Activated naive CD4-positive, alpha-beta T cell treated with anti-CD3 and anti-CD28 coated beads for 36 hours (primary cell): ENCODE data around the gene RAD51AP2. TPM values are rescaled to one million over a fixed set of nuclear protein-coding genes. Genes with fewer than 3 reads are reported as not detected.

ENCODE experiments used
- CTCF ChIA-PET: fragments of 350-600 bp; sonication (Branson Sonifier 250); formaldehyde crosslinking; loops from one replicate; lab custom pipeline; 2021; ENCODE audit warnings: antibody characterized with exemption; lab: Charles Lee
- DNase-seq: peaks from one replicate; pipeline ENCODE4 v3.0.0-alpha.2; 2020
- H3K27ac Mint-ChIP-seq: one replicate; pipeline ENCODE4 v1.8.0; 2021; ENCODE audit warnings: mild to moderate bottlenecking, mixed read lengths
- H3K27me3 Mint-ChIP-seq: one replicate; pipeline ENCODE4 v1.8.0; 2021; ENCODE audit warnings: low read depth, mixed read lengths
- H3K36me3 Mint-ChIP-seq: one replicate; pipeline ENCODE4 v1.8.0; 2021; ENCODE audit warnings: low read depth, mixed read lengths
- H3K4me1 Mint-ChIP-seq: one replicate; pipeline ENCODE4 v1.8.0; 2021; ENCODE audit warnings: low read depth, mixed read lengths
- H3K4me3 Mint-ChIP-seq: one replicate; pipeline ENCODE4 v1.8.0; 2021; ENCODE audit warnings: mild to moderate bottlenecking, moderate library complexity, mixed read lengths
- H3K9me3 Mint-ChIP-seq: one replicate; pipeline ENCODE4 v1.8.0; 2021; ENCODE audit warnings: mixed read lengths
- intact Hi-C: fragments of 100-400 bp; cut with micrococcal nuclease; formaldehyde crosslinking; loops from one replicate; pipeline ENCODE4 v1.15.1; 2023
- total RNA-seq, 2 experiments: library from RNA; stranded (reverse); gene quantifications; one replicate each; pipeline ENCODE4 v1.2.3, GENCODE V29; 2021

RAD51AP2 gene
- total RNA-seq, 2 experiments from 2014 or later, result not detected

- intact Hi-C loops, result no loop called here
- Mint-ChIP-seq H3K27ac (no peak overlapping the region), H3K4me3 (no peak overlapping the region), H3K9me3 (no peaks in the 10 kb centered on the region), H3K36me3 (no peaks in the 10 kb centered on the region), H3K27me3 (peaks cover 42% of the 10 kb centered on the region), H3K4me1 (peaks cover 4% of the 10 kb centered on the region)
- CTCF ChIA-PET, result no interaction called here
- no peak for DNase-seq
Measured at GRCh38 chr2:17543131-17543660, 25.0 kb upstream of the RAD51AP2 start.

DNA sequence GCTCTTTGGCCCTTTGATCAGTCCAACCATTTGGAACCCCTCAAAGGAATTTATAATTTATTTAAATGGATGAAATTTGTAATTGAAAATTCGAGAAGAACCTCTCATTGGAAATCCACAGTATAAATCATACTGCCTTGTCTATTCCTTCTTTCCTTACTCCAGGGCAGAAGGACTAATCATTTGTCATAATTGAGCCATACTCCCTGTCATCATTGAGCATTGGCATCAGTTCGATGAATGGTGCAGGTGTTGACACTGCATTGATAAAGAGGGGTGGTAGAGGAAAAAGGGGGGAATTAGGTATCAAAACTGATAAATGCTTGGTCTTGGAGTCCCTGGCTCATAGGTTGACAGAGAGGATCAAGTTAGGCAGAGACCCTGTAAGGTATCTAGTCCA lies 24.2 kb upstream of the RAD51AP2 start:
- CTCF ChIA-PET, result no interaction called here
- no peak for DNase-seq
- intact Hi-C loops, result no loop called here
- Mint-ChIP-seq H3K27me3 (peaks cover 44% of the 10 kb centered on the region), H3K36me3 (no peaks in the 10 kb centered on the region), H3K4me1 (peaks cover 4% of the 10 kb centered on the region), H3K9me3 (no peaks in the 10 kb centered on the region), H3K4me3 (no peak overlapping the region), H3K27ac (no peak overlapping the region)

DNA sequence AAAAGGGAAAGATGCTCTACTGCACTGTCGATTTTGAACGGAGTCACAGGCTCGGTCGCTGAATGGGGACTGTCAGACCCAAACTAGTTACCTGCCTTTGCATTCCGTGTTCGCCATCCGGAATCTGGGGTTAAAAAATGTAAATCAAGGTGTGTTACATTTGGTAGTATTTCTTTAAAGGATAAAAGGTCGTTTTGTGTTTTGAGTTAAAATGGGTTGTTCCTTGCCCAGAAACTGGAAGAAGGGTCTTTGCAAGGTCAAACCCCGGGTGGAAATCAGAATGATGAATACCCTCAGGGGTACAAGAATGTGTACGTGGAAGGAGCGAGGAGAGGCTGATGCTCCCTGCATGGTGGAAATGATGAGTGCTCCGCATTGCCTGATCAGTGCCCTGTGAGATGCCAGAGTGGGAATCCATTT lies 23.3 kb upstream of the RAD51AP2 start:
- Mint-ChIP-seq H3K4me1 (peaks cover 4% of the 10 kb centered on the region), H3K4me3 (no peak overlapping the region), H3K9me3 (no peaks in the 10 kb centered on the region), H3K36me3 (no peaks in the 10 kb centered on the region), H3K27ac (no peak overlapping the region), H3K27me3 (peaks cover 49% of the 10 kb centered on the region)
- intact Hi-C loops, result no loop called here
- CTCF ChIA-PET, result no interaction called here
- no peak for DNase-seq

GRCh38 chr2:17540813-17541530 lies 22.7 kb upstream of the RAD51AP2 start:
- no peak overlapping the region for H3K27ac Mint-ChIP-seq
- CTCF ChIA-PET, result no interaction called here
- H3K9me3 Mint-ChIP-seq, result no peaks in the 10 kb centered on the region
- no peaks in the 10 kb centered on the region for H3K36me3 Mint-ChIP-seq
- H3K27me3 Mint-ChIP-seq, result peaks cover 52% of the 10 kb centered on the region
- intact Hi-C loops, result no loop called here
- peaks cover 4% of the 10 kb centered on the region for H3K4me1 Mint-ChIP-seq
- H3K4me3 Mint-ChIP-seq, result no peak overlapping the region
- DNase-seq, result no peak

DNA sequence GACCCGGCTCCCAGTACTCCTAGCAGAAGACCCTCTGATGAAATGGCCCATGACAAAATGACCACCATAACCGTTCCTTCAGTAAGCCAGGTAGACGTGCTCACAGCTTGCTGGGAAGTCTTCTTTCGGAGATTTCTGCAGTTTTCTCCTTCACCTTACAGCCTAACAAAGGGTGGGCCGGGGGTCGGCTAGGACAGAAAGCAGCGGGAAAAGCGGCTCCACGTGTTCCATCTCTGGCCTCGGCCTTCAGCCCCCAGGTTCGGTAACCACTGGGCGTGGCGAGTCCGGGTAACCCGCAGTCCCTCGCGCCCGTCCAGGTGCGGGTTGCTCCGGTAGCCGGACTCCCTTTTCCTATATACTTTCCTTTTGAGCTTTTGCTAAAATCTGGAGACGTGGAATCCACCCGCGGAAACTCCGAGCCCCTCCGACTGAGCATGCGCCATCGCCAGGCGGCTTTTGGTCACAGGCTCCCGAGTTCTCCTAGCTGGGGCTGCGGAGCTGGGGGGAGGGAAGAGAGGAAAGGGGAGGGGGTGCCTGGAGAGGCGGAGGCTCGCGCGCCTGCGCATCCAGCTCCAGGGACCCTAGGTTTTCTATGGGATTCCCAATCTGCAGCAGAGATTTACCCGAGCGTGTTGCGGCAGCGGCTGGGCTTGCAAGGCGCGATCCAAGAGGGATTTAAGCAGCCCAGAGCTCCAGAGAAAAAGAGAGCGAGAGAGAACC lies 22.0 kb upstream of the RAD51AP2 start, which contains the start of gene VSNL1:
VSNL1 (plus strand) TSS at position 604 of the 720 bp plus-strand sequence. CDS start 51,379 bp downstream, outside the sequence.
- Mint-ChIP-seq H3K27ac (no peak within 1 kb of the TSS), H3K36me3 (no peaks in the 10 kb centered on the region), H3K9me3 (no peaks in the 10 kb centered on the region), H3K27me3 (peaks cover 56% of the 10 kb centered on the region), H3K4me3 (no peak within 1 kb of the TSS), H3K4me1 (peaks cover 4% of the 10 kb centered on the region)
- intact Hi-C loops, result no loop called here
- CTCF ChIA-PET, result interaction anchor here (0.7 kb wide), 1 partner anchor 209 kb away, joined by 3 read pairs; no protein-coding TSS in a partner anchor
- no peak for DNase-seq

GRCh38 chr2:17539611-17540092 lies 21.4 kb upstream of the RAD51AP2 start:
- Mint-ChIP-seq H3K4me1 (peaks cover 4% of the 10 kb centered on the region), H3K27me3 (peaks cover 59% of the 10 kb centered on the region), H3K27ac (no peak overlapping the region), H3K4me3 (no peak overlapping the region), H3K36me3 (no peaks in the 10 kb centered on the region), H3K9me3 (no peaks in the 10 kb centered on the region)
- CTCF ChIA-PET, result no interaction called here
- DNase-seq, result no peak
- intact Hi-C loops, result no loop called here

DNA sequence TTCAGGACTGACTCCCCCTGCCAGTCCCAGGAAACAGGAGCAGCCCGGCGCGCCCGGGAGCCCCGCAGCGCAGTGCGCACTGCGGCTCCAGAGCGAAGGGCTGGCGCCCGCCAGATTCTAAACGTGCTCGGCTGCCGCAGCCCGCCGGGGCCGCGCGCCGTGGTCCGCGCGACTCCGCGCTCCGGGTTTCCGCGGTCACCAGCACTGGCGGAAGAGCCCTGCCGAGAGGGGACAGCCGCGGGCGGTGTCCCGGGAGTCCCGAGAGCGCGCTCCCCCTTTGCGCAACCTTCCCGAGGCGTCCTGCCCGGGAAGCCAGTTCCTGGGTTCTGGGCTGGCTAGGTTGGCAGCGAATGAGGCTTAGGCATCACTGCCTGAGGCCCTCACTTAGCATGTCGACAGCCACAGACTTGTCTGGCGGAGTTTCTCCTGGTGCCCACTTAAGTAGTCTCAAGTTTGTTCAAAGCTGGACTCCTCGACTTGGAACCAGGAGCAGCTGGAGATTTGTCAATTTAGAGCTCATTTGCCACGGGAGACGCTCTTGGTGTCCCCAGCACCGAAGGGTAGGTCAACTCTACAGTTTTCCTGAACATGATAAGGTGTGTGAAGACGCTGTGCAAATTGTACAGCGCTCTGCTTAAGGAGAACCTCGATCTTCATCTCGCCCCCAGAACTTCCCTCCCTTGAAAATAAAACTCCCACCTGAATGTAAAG lies 20.8 kb upstream of the RAD51AP2 start:
- Mint-ChIP-seq H3K4me3 (no peak overlapping the region), H3K27ac (no peak overlapping the region), H3K27me3 (peaks cover 59% of the 10 kb centered on the region), H3K9me3 (no peaks in the 10 kb centered on the region), H3K36me3 (no peaks in the 10 kb centered on the region), H3K4me1 (peaks cover 4% of the 10 kb centered on the region)
- intact Hi-C loops, result no loop called here
- CTCF ChIA-PET, result no interaction called here
- no peak for DNase-seq

DNA sequence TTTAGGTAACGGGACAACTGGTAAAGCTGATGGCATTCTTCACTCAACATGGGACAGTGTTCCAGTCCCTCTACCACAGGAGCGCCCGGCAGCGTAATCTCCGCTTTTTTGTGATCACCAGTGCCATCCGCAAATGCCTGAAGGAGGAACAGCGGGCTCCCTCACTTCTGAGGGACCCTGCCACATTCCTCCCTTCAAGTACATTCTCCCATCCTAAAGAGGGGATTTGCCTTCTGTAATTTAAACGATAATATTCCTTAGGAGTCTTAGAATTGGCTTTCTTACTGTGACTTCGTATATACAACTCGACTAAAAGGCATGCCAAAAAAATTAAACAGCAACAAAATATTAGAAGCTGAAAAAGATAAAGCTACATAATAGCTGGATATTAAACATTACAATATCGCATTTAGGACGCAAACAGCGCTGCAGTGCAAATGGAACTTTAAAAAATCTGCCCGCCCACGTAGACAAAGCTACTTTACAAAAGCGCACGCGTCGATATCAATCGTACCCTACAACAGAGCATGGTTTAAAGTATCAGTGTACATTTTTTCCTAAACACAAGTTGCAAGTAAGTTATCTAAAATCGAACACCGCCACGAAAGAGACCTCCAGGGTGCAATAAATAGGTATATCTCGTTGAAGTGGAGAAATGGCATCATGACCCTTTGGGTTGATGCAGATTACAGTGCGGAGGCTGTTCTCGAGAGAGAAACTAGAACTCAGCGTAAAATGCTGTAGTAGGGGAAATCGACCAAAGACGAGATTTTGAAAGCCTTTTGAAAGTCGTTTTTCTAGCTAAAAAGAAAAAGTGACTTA lies 20.0 kb upstream of the RAD51AP2 start:
- CTCF ChIA-PET, result no interaction called here
- peaks cover 4% of the 10 kb centered on the region for H3K4me1 Mint-ChIP-seq
- intact Hi-C loops, result no loop called here
- no peaks in the 10 kb centered on the region for H3K36me3 Mint-ChIP-seq
- H3K27ac Mint-ChIP-seq, result no peak overlapping the region
- DNase-seq, result no peak
- H3K9me3 Mint-ChIP-seq, result no peaks in the 10 kb centered on the region
- H3K27me3 Mint-ChIP-seq, result peaks cover 54% of the 10 kb centered on the region
- no peak overlapping the region for H3K4me3 Mint-ChIP-seq

DNA sequence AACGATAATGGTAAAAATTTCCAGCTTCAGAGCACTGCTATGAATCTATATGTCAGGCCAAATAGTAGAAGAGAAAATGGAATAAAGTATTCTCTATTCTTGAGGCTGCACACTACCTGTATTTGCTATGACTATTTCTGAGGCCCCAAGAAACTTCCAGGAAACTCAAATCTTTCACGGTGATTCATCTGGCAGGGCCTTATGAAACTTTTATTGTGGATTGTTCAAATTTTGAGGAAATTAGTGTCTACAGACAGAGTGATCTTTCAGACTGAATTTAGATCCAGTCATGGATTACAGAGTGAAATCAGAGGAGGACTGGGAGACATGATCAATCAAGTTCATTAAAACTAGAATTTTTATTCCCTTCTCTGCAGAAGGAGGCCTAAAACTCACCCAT lies 18.2 kb upstream of the RAD51AP2 start:
- CTCF ChIA-PET, result no interaction called here
- peaks cover 47% of the 10 kb centered on the region for H3K27me3 Mint-ChIP-seq
- H3K9me3 Mint-ChIP-seq, result no peaks in the 10 kb centered on the region
- H3K4me3 Mint-ChIP-seq, result no peak overlapping the region
- H3K36me3 Mint-ChIP-seq, result no peaks in the 10 kb centered on the region
- intact Hi-C loops, result no loop called here
- no peak overlapping the region for H3K27ac Mint-ChIP-seq
- peaks cover 4% of the 10 kb centered on the region for H3K4me1 Mint-ChIP-seq
- DNase-seq, result no peak

DNA sequence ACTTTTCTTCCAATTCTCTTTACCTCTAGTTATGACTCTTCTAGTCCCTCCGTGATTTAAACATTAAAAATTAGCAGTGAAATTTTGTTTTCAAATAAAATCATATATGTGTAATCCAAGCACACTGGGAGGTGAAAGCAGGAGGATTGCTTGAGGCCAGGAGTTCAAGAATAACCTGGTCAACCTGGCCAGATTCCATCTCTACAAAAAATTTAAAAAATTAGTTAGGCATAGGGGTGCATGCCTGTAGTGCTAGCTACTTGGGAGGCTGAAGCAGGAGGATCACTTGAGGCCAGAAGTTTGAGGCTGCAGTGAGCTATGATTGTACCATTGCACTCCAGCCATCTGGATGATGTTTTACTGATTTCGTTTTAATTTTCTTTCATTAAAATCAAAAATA lies 15.3 kb upstream of the RAD51AP2 start:
- Mint-ChIP-seq H3K27ac (no peak overlapping the region), H3K27me3 (peaks cover 26% of the 10 kb centered on the region), H3K4me3 (no peak overlapping the region), H3K36me3 (no peaks in the 10 kb centered on the region), H3K4me1 (peaks cover 4% of the 10 kb centered on the region), H3K9me3 (no peaks in the 10 kb centered on the region)
- no peak for DNase-seq
- intact Hi-C loops, result no loop called here
- CTCF ChIA-PET, result interaction anchor here (0.6 kb wide), 1 partner anchor 526 kb away, joined by 3 read pairs; no protein-coding TSS in a partner anchor

DNA sequence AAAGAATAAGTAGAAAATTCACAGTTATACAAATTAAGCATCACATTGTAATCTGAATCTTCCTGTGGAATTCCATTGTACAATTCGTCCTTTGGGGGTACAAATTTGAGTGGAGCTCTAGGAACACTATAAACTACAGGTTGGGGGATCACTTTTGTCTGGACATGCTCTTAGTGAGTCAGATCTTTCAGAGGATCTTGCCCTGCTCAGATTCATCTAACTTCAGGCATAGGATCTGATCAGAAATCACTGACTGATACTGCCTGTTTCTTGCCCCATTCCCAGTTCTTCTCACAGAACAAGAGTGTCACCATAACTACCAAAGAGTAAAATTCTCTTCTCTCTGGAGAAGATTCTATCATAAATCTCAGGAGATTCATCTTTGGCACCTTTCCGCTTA lies 11.5 kb upstream of the RAD51AP2 start:
- Mint-ChIP-seq H3K27me3 (peaks cover 3% of the 10 kb centered on the region), H3K9me3 (no peaks in the 10 kb centered on the region), H3K4me1 (no peaks in the 10 kb centered on the region), H3K4me3 (no peak overlapping the region), H3K27ac (no peak overlapping the region), H3K36me3 (no peaks in the 10 kb centered on the region)
- no peak for DNase-seq
- CTCF ChIA-PET, result no interaction called here
- intact Hi-C loops, result no loop called here
